ENCODE data around the gene ERFL.
"Not testable (repeated sequence)": the region's sequence is repeated elsewhere in the genome, so short reads cannot be mapped to it uniquely, and the experiment has no call there.

Gene ERFL

GRCh38 chr19:41926763-41927496 is 1.3 kb downstream of the ERFL start:
- DNase-seq, result no peak

- DNase-seq, result no peak
These were observed 2.1 kb downstream of the ERFL start for GRCh38 chr19:41926028-41926762.

- DNase-seq, result no peak
These were observed 2.8 kb downstream of the ERFL start for GRCh38 chr19:41925208-41926003.

- DNase-seq, result no peak
These were observed 3.8 kb downstream of the ERFL start for GRCh38 chr19:41924151-41925145.

- DNase-seq, result no peak
These were observed 5.0 kb downstream of the ERFL start for GRCh38 chr19:41923045-41923788.

- no peak for DNase-seq
These were observed 5.7 kb downstream of the ERFL start for GRCh38 chr19:41922585-41922984.

GRCh38 chr19:41921577-41922576 is 6.4 kb downstream of the ERFL start:
- DNase-seq, result no peak

- no peak for DNase-seq
These were observed 7.2 kb downstream of the ERFL start for GRCh38 chr19:41920882-41921576.

- no peak for DNase-seq
These were observed 8.1 kb downstream of the ERFL start for GRCh38 chr19:41919948-41920712.

GRCh38 chr19:41918653-41919244 is 9.5 kb downstream of the ERFL start:
- DNase-seq, result no peak

- no peak for DNase-seq
These were observed 10.2 kb downstream of the ERFL start for GRCh38 chr19:41918095-41918494.

- DNase-seq, result no peak
These were observed 10.6 kb downstream of the ERFL start for GRCh38 chr19:41917676-41918075.

GRCh38 chr19:41915776-41916414 is 12.4 kb downstream of the ERFL start:
- no peak for DNase-seq

- no peak for DNase-seq
These were observed 13.1 kb downstream of the ERFL start for GRCh38 chr19:41915021-41915775.

GRCh38 chr19:41914424-41914834 is 13.8 kb downstream of the ERFL start:
- DNase-seq, result not testable (repeated sequence)

- no peak for DNase-seq
These were observed 14.5 kb downstream of the ERFL start for GRCh38 chr19:41913538-41914423.

All from NCI-H2107 (cell line).